Trophoblast cell (in vitro differentiated cells and primary cell): ENCODE measurements around the gene TMEM54.

Experiments
- DNase-seq, 2 donors: peaks; one replicate each; pipeline ENCODE4 v3.0.0-alpha.2; 2016
- H2AFZ ChIP-seq: 2 replicates; pipeline ENCODE4 v1.6.1; 2013; ENCODE audit warnings: low read length, moderate library complexity, mild to moderate bottlenecking; ENCODE audit not compliant: insufficient read depth, poor library complexity
- H2AK5ac ChIP-seq: 2 replicates; pipeline ENCODE4 v1.6.1; 2013; ENCODE audit warnings: mild to moderate bottlenecking, low read length
- H2BK120ac ChIP-seq: 2 replicates; pipeline ENCODE4 v1.6.1; 2013; ENCODE audit warnings: low read length, mild to moderate bottlenecking, moderate library complexity; ENCODE audit not compliant: insufficient read depth, poor library complexity
- H2BK12ac ChIP-seq: 2 replicates; pipeline ENCODE4 v1.6.1; 2013; ENCODE audit warnings: mild to moderate bottlenecking, low read length, moderate library complexity
- H2BK5ac ChIP-seq: 2 replicates; pipeline ENCODE4 v1.6.1; 2013; ENCODE audit warnings: low read length, low read depth, moderate library complexity, mild to moderate bottlenecking; ENCODE audit not compliant: poor library complexity
- H3K14ac ChIP-seq: 2 replicates; pipeline ENCODE4 v1.6.1; 2013; ENCODE audit warnings: mild to moderate bottlenecking, low read length
- H3K18ac ChIP-seq: 2 replicates; pipeline ENCODE4 v1.6.1; 2013; ENCODE audit warnings: mild to moderate bottlenecking, low read length
- H3K23ac ChIP-seq: 2 replicates; pipeline ENCODE4 v1.6.1; 2013; ENCODE audit warnings: low read length
- H3K27ac ChIP-seq: 2 replicates; pipeline ENCODE4 v1.5.1; 2013; ENCODE audit warnings: low read depth, mild to moderate bottlenecking, inconsistent platforms, low read length, moderate library complexity
- H3K27me3 ChIP-seq: 2 replicates; pipeline ENCODE4 v1.6.1; 2013; ENCODE audit warnings: inconsistent platforms, mild to moderate bottlenecking, low read length, moderate library complexity; ENCODE audit not compliant: insufficient read depth
- H3K36me3 ChIP-seq, 2 experiments: 1 replicate in 1 of 2; 2 replicates in 1 of 2; pipeline ENCODE4 v1.6.1; 2013; ENCODE audit warnings: low read length in 2 of 2, mild to moderate bottlenecking in 2 of 2, moderate library complexity in 1 of 2; ENCODE audit not compliant: insufficient read depth in 2 of 2, control insufficient read depth in 1 of 2
- H3K4ac ChIP-seq: 2 replicates; pipeline ENCODE4 v1.6.1; 2013; ENCODE audit warnings: low read depth, mild to moderate bottlenecking, low read length, moderate library complexity
- H3K4me1 ChIP-seq, 2 experiments: 1 replicate in 1 of 2; 2 replicates in 1 of 2; pipeline ENCODE4 v1.6.1; 2013; ENCODE audit warnings: low read length in 2 of 2, mild to moderate bottlenecking in 2 of 2, moderate library complexity in 1 of 2; ENCODE audit not compliant: insufficient read depth in 2 of 2, control insufficient read depth in 1 of 2
- H3K4me2 ChIP-seq: 2 replicates; pipeline ENCODE4 v1.6.1; 2013; ENCODE audit warnings: inconsistent platforms, mild to moderate bottlenecking, low read length, moderate library complexity
- H3K4me3 ChIP-seq: 2 replicates; pipeline ENCODE4 v1.5.1; 2013; ENCODE audit warnings: mild to moderate bottlenecking, low read depth, low read length, inconsistent platforms
- H3K79me1 ChIP-seq: one replicate; pipeline ENCODE4 v1.6.1; 2013; ENCODE audit warnings: low read length
- H3K79me2 ChIP-seq: 2 replicates; pipeline ENCODE4 v1.6.1; 2013; ENCODE audit warnings: low read length, mild to moderate bottlenecking; ENCODE audit not compliant: control insufficient read depth, insufficient read depth, poor library complexity
- H3K9ac ChIP-seq: 2 replicates; pipeline ENCODE4 v1.6.1; 2013; ENCODE audit warnings: mild to moderate bottlenecking, low read length
- H3K9me3 ChIP-seq: 2 replicates; pipeline ENCODE4 v1.6.1; 2013; ENCODE audit warnings: low read depth, mild to moderate bottlenecking, control low read depth, inconsistent platforms, low read length; ENCODE audit not compliant: insufficient read depth
- H4K12ac ChIP-seq: 2 replicates; pipeline ENCODE4 v1.6.1; 2013; ENCODE audit warnings: low read depth, mild to moderate bottlenecking, low read length, moderate library complexity
- H4K8ac ChIP-seq: 2 replicates; pipeline ENCODE4 v1.6.1; 2013; ENCODE audit warnings: low read depth, mild to moderate bottlenecking, low read length, moderate library complexity
- H4K91ac ChIP-seq: one replicate; pipeline ENCODE4 v1.6.1; 2013; ENCODE audit warnings: low read depth, mild to moderate bottlenecking, low read length, moderate library complexity
- WGBS: extraction: QIAGEN DNeasy Blood & Tissue Kit; methylation state at CpG from one replicate; pipeline ENCODE4 v1.1.7; 2013; ENCODE audit warnings: missing lambda C conversion rate; ENCODE audit not compliant: insufficient read length, insufficient coverage; ENCODE audit errors: extremely low coverage; 5-methylcytosine and 5-hydroxymethylcytosine counted together

TMEM54 gene

GRCh38 chr1:32891241-32891570, 10.0 kb downstream of the TMEM54 start:
- Histone ChIP-seq H3K23ac (no peak overlapping the region), H3K4me2 (no peak overlapping the region), H2AK5ac (no peak overlapping the region), H4K91ac (no peak overlapping the region), H3K27ac (no peak overlapping the region), H3K79me1 (peaks cover 9% of the 10 kb centered on the region), H2BK120ac (no peak overlapping the region), H3K4me1 (peaks cover 4 to 10% of the 10 kb centered on the region in 2 experiments), H3K4ac (no peak overlapping the region), H3K4me3 (no peak overlapping the region), H3K79me2 (no peaks in the 10 kb centered on the region), H3K14ac (no peak overlapping the region), H3K18ac (no peak overlapping the region), H3K27me3 (no peaks in the 10 kb centered on the region), H2AFZ (no peak overlapping the region), H2BK12ac (no peak overlapping the region), H2BK5ac (no peak overlapping the region), H4K8ac (no peak overlapping the region), H3K9me3 (peaks cover 2% of the 10 kb centered on the region), H3K36me3 (peaks cover 16 to 17% of the 10 kb centered on the region in 2 experiments), H3K9ac (no peak overlapping the region), H4K12ac (no peak overlapping the region)
- DNase-seq = no peak
- whole genome bisulfite sequencing = no CpG with 5 or more reads among the region's 1 CpG

GRCh38 chr1:32890516-32891240, 10.5 kb downstream of the TMEM54 start:
- no CpG with 5 or more reads among the region's 7 CpGs for WGBS
- peaks cover 4 to 10% of the 10 kb centered on the region in 2 experiments for H3K4me1 ChIP-seq
- peaks cover 4% of the 10 kb centered on the region for H3K27me3 ChIP-seq
- no peak overlapping the region for H3K14ac ChIP-seq
- H4K91ac ChIP-seq = no peak overlapping the region
- no peak overlapping the region for H3K27ac ChIP-seq
- no peak overlapping the region for H4K12ac ChIP-seq
- H4K8ac ChIP-seq = no peak overlapping the region
- H3K4me2 ChIP-seq = no peak overlapping the region
- no peak overlapping the region for H3K4ac ChIP-seq
- no peak overlapping the region for H2AFZ ChIP-seq
- no peak for DNase-seq
- H3K36me3 ChIP-seq = peaks cover 12 to 13% of the 10 kb centered on the region in 2 experiments
- H2AK5ac ChIP-seq = no peak overlapping the region
- H2BK5ac ChIP-seq = no peak overlapping the region
- no peaks in the 10 kb centered on the region for H3K79me2 ChIP-seq
- no peak overlapping the region for H2BK120ac ChIP-seq
- no peak overlapping the region for H3K18ac ChIP-seq
- H3K9me3 ChIP-seq = peaks cover 2% of the 10 kb centered on the region
- H3K23ac ChIP-seq = no peak overlapping the region
- no peak overlapping the region for H3K9ac ChIP-seq
- peaks cover 9% of the 10 kb centered on the region for H3K79me1 ChIP-seq
- H3K4me3 ChIP-seq = no peak overlapping the region
- H2BK12ac ChIP-seq = no peak overlapping the region

DNA sequence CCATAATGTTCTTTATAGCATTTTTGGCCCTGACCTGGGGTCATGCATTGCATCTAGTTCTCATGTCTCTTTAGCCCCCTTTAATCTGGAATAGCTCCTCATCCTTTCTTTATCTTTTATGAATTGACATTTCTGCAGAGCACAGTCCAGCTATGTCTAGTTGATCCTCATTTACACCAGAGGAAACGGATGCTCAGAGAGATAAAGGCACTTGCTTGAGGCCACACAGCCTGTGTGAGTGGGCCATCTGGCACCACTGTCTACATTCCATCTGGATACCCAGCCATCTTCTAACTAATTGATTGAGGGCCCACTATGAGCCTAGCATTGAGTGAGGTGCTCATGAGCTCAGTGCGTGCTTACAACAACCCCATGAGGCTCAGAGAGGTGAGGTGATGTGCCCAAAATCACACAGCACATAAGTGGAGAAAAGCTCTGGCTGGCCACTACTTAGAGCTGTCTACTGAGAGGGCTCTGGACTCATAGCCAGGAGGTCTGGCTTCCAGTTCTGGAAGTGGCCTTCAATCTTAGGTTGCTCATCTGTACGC, 11.4 kb downstream of the TMEM54 start:
- no CpG with 5 or more reads among the region's 3 CpGs for WGBS
- no peak overlapping the region for H4K8ac ChIP-seq
- H3K4ac ChIP-seq = no peak overlapping the region
- peaks cover 9% of the 10 kb centered on the region for H3K27me3 ChIP-seq
- H3K36me3 ChIP-seq = peaks cover 3 to 4% of the 10 kb centered on the region in 2 experiments
- H3K18ac ChIP-seq = no peak overlapping the region
- no peak for DNase-seq
- H3K9me3 ChIP-seq = peaks cover 2% of the 10 kb centered on the region
- no peak overlapping the region for H4K12ac ChIP-seq
- no peak overlapping the region for H2BK5ac ChIP-seq
- H3K23ac ChIP-seq = no peak overlapping the region
- peaks cover 9% of the 10 kb centered on the region for H3K79me1 ChIP-seq
- H3K14ac ChIP-seq = no peak overlapping the region
- H2BK120ac ChIP-seq = no peak overlapping the region
- no peak overlapping the region for H4K91ac ChIP-seq
- no peak overlapping the region for H2AK5ac ChIP-seq
- no peak overlapping the region for H2AFZ ChIP-seq
- H3K4me2 ChIP-seq = no peak overlapping the region
- H3K4me3 ChIP-seq = no peak overlapping the region
- no peak overlapping the region for H3K9ac ChIP-seq
- no peak overlapping the region for H3K27ac ChIP-seq
- no peak overlapping the region for H2BK12ac ChIP-seq
- peaks cover 4 to 10% of the 10 kb centered on the region in 2 experiments for H3K4me1 ChIP-seq
- H3K79me2 ChIP-seq = no peaks in the 10 kb centered on the region

GRCh38 chr1:32888677-32889420, 12.3 kb downstream of the TMEM54 start:
- Histone ChIP-seq H3K14ac (no peak overlapping the region), H3K79me1 (peaks cover 7% of the 10 kb centered on the region), H2BK120ac (no peak overlapping the region), H3K23ac (no peak overlapping the region), H2AK5ac (no peak overlapping the region), H3K4me3 (no peak overlapping the region), H2AFZ (no peak overlapping the region), H4K91ac (no peak overlapping the region), H3K4me1 (peaks cover 4 to 9% of the 10 kb centered on the region in 2 experiments), H3K18ac (no peak overlapping the region), H3K79me2 (no peaks in the 10 kb centered on the region), H3K36me3 (no peaks in the 10 kb centered on the region), H2BK12ac (no peak overlapping the region), H2BK5ac (no peak overlapping the region), H3K4ac (no peak overlapping the region), H4K8ac (no peak overlapping the region), H3K9me3 (peaks cover 2% of the 10 kb centered on the region), H3K27ac (no peak overlapping the region), H3K9ac (no peak overlapping the region), H3K27me3 (peaks cover 9% of the 10 kb centered on the region), H4K12ac (no peak overlapping the region), H3K4me2 (no peak overlapping the region)
- DNase-seq = no peak
- WGBS = no CpG with 5 or more reads among the region's 24 CpGs
